Heart right ventricle (tissue), 16 donors: ENCODE data around the gene FAM187B. TPM values are rescaled to one million over a fixed set of nuclear protein-coding genes. Genes with fewer than 3 reads are reported as not detected.

Source experiments
- ATAC-seq, 8 donors: fragments of 200-7000 bp; cut with Tn5 transposase; one replicate each; pipeline ENCODE4 v1.9.1; 2020; ENCODE audit warnings: mild to moderate bottlenecking in 8 of 8, moderate library complexity in 8 of 8, moderate number of reproducible peaks in 1 of 8
- DNase-seq, 2 donors: peaks; one replicate each; pipeline ENCODE4 v3.0.0-alpha.2; 2020
- H3K27ac ChIP-seq, 10 donors: fragments of 200-600 bp; sonication (generic) in 2 of 10; one replicate each; pipeline versions ENCODE4 v1.5.0 to v1.8.0; 2020 to 2022; ENCODE audit warnings: mild to moderate bottlenecking in 3 of 10
- H3K27me3 ChIP-seq, 7 donors: fragments of 200-600 bp; one replicate each; pipeline ENCODE4 v1.8.0; 2021 to 2022; ENCODE audit warnings: mild to moderate bottlenecking in 2 of 7
- H3K36me3 ChIP-seq, 9 donors: fragments of 200-600 bp; sonication (generic) in 1 of 9; one replicate each; pipeline versions ENCODE4 v1.5.0 to v1.8.0; 2020 to 2022; ENCODE audit warnings: mild to moderate bottlenecking in 2 of 9
- H3K4me1 ChIP-seq, 9 donors: fragments of 200-600 bp; sonication (generic) in 1 of 9; one replicate each; pipeline versions ENCODE4 v1.5.0 to v1.8.0; 2020 to 2022; ENCODE audit warnings: mild to moderate bottlenecking in 4 of 9
- H3K4me3 ChIP-seq, 10 donors: fragments of 200-600 bp; sonication (generic) in 2 of 10; one replicate each; pipeline versions ENCODE4 v1.5.0 to v1.8.0; 2020 to 2022; ENCODE audit warnings: mild to moderate bottlenecking in 7 of 10, moderate library complexity in 2 of 10
- H3K9me3 ChIP-seq, 11 donors: fragments of 200-600 bp in 10 of 11; sonication (generic) in 2 of 11; one replicate each; pipeline versions ENCODE4 v1.5.0 to v1.8.0; 2013 to 2022; ENCODE audit warnings: mild to moderate bottlenecking in 2 of 11, control low read depth in 1 of 11, moderate library complexity in 1 of 11
- CTCF ChIP-seq, 9 donors: fragments of 200-600 bp; sonication (generic) in 2 of 9; IDR thresholded peaks; one replicate each; pipeline versions ENCODE4 v1.5.0 to v1.8.0; 2021 to 2022; ENCODE audit warnings: antibody characterized with exemption in 9 of 9, mild to moderate bottlenecking in 5 of 9, moderate library complexity in 1 of 9
- WGBS, 2 donors: extraction: QIAGEN DNeasy Blood & Tissue Kit; methylation state at CpG; one replicate each; pipeline ENCODE4 v1.1.7; 2013; ENCODE audit warnings: inconsistent platforms in 1 of 2; 5-methylcytosine and 5-hydroxymethylcytosine counted together
- intact Hi-C, 10 donors: fragments of 100-400 bp; cut with DNase I; formaldehyde crosslinking; loops; one replicate each; pipeline versions ENCODE4 v1.11.1 to v1.14.2; 2022
- polyA plus RNA-seq, 2 donors: library from polyadenylated mRNA; stranded (reverse); fragments of 200-250 nt; gene quantifications; one replicate each; pipeline ENCODE4 v1.2.3, GENCODE V29; 2013
- total RNA-seq, 10 donors: library from RNA; stranded (reverse); fragmentation: NEBNext Ultra II Directional in 3 of 10; extraction: Animal tissue kit (Norgen Biotek cat#: 25700) in 3 of 10; gene quantifications; one replicate each; pipeline versions ENCODE4 v1.2.1 to v1.2.4, GENCODE V29; 2021 to 2023
- donor health status: Arrhythmogenic right ventricular cardiomyopathy.
- donor health status: ischemic (EF 13 %, LVEDD 7.1; RV severe dilation, severe dysfunction).
- donor health status: healthy with polysubstance abuse.
- donor health status: DM: no; HTN: yes; CAD: no.
- donor health status: DM: no; HTN: no; CAD: no.
- donor health status: ischemic (EF 25% LVEDD 6.9; RV normal size, moderate dysfunction).
- donor health status: ischemic (EF 25% LVEDD 5.7; RV mildly dilated, moderate dysfunction).
- donor health status: healthy.
- donor health status: DM: yes; HTN: yes; CAD: no.
- donor health status: Ischemic cardiomyopathy.
- donor health status: ischemic (EF 35%, LVEDD 5.7; RV mildly dilated, moderate dysfunction).
- donor health status: nonischemic (EF 11% LVEDD 7.7; RV severe dilation, severe dysfunction).
- donor health status: DM: yes; HTN: yes; CAD: no.
- donor health status: PGD.
- donor health status: ischemic (EF 29% LVEDD 5.4; RV normal size, mild dysfunction).
- donor health status: nonischemic (EF 23%, LVEDD 6.1; RV moderate dilation, normal function).

Gene FAM187B
- total and polyA plus RNA-seq, 12 donors: 0.48 TPM; not detected in 11

DNA sequence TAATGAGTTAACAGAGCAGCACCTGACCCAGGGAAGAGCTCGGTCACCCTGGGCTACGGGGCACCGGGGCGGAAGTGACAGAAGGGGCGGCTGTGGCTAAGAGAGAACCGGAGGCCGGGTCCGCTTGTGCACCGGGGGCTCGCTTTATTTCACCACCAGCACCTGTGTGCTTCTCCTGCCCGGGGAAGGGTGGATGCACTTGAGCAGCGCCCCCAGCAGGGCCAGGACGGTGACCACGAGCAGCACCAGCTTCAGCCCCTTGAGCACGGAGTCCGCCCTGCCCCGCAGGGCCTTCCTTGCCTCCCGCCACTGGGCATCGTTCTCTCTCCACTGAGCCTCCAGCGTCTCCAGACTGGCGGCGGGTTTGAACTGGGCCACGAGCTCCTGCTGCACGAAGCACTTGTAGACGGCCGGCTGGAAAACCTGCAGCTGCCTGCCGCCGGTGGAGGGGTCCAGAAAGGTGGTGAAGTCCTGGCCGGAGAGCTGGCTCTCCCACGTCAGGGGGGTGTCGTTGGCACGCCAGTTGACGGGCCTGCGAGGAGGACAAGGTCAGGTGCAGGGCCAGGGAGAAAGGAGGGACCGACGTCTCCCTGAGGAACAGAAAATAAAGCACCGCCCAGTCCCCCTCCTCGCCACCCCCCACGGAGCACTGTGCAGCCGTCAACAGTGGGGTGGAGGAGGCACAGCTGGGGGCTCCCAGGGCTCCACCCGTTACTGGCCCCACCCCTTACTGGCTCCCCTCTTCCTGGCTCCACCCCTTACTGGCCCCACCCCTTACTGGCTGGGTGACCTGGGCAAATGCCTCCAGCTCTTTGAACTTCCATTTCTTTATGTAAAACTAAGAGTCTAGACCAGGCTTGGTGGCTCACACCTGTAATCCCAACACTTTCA is 3.6 kb downstream of the FAM187B start:
- no peak overlapping the region for H3K27ac ChIP-seq
- H3K4me1 ChIP-seq: peaks cover 0 to 35% (median 0%) of the 10 kb centered on the region in 9 donors
- no peaks in the 10 kb centered on the region for H3K36me3 ChIP-seq
- intact Hi-C loops: loop anchor here in 1 of 10 donors (1.0 kb wide), 1 partner anchor 18 kb away; no protein-coding TSS in a partner anchor
- TF ChIP-seq CTCF (IDR thresholded peaks at IDR 0.05): no peak
- peaks cover 0 to 6% (median 0%) of the 10 kb centered on the region in 11 donors for H3K9me3 ChIP-seq
- H3K27me3 ChIP-seq: no peaks in the 10 kb centered on the region
- no peak overlapping the region for H3K4me3 ChIP-seq
- ATAC-seq (peak in 4 of 8 donors; percentile 26 to 52 (median 38)), DNase-seq (no peak)
- 55 to 61% methylated on average over 41 of the region's 41 CpGs for WGBS, 2 donors

DNA sequence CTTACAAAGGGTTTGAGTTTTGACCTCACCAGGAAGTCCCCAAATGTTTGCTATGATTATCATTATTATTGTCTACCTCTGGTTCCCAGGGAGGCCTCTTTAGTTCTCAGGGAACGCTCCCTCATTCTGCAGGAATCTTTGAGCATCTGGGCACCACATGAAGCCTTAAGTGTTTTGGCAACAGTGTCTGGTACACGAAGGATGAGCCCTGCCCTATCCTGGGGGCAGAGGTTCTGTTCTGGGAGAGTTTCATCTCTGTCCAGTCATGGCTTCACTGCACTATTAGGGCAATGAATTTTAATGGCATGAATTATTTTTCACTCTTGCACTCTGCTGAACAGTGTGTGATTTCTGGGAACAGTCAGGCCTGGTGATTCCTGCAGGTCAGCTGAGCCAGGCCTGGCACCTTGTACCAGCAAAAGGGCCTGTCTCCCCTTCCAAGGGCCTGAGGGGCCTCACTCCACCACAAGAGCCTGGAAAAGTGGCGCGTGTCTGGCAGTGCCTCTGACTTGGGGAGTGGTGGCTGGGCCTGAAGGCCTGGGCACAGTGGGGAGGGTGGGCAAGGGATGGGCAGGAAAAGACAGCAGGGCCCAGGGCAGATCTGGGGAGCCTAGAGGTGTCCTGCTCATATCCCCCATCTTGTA is 4.6 kb downstream of the FAM187B start:
- no peak for TF ChIP-seq CTCF (IDR thresholded peaks at IDR 0.05)
- no peak overlapping the region for H3K4me3 ChIP-seq

DNA sequence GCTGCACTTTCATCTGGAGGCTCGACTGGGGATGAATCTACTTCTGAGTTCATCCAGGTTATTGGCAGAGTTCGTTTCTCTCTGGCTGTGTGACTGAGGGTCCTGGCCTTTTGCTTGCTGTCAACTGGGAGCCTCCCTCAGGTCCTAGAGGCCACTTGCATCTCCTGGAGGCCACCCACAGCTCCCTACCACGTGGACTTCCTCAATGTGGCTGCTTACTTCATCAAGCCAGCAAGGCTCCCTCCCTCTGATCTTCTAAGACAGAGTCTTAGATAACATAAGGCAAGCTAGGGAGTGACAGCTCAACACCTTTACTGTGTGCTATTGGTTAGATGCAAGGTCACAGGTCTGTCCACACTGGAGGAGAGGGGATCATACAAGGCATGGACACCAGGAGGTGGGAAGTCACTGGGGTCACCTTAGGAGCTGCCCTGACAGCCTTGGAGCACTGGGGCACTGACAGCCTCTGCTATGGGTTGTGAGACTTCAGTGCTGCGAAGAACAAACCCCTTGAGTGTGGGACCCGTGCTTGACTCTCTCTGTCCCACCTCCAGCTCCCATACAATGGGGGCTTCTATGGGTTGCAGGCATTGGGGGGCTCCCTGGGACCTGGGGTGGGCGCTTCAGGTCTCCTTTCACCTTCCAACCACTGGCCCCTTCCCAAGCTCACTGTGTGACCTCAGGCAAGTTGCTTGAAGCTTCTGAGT is 5.3 kb downstream of the FAM187B start:
- DNase-seq: no peak
- intact Hi-C loops: no loop called here
- 66 to 72% methylated on average over 6 of the region's 6 CpGs for WGBS, 2 donors
- Histone ChIP-seq H3K36me3 (no peaks in the 10 kb centered on the region), H3K27me3 (no peaks in the 10 kb centered on the region), H3K4me3 (no peak overlapping the region), H3K9me3 (peaks cover 0 to 17% (median 5%) of the 10 kb centered on the region in 11 donors), H3K27ac (no peak overlapping the region), H3K4me1 (peaks cover 0 to 35% (median 0%) of the 10 kb centered on the region in 9 donors)
- TF ChIP-seq CTCF (IDR thresholded peaks at IDR 0.05): no peak
- ATAC-seq: no peak

More for the DNA sequence above, 4.6 kb downstream of the FAM187B start:
- ATAC-seq (peak in 3 of 8 donors; percentile 25 to 57 (median 55)), DNase-seq (no peak)
- H3K27ac ChIP-seq: peak overlapping the region in 1 of 10 donors; percentile 16
- peaks cover 0 to 12% (median 4%) of the 10 kb centered on the region in 11 donors for H3K9me3 ChIP-seq
- H3K36me3 ChIP-seq: no peaks in the 10 kb centered on the region
- no peaks in the 10 kb centered on the region for H3K27me3 ChIP-seq
- intact Hi-C loops: no loop called here
- WGBS, 2 donors: 54 to 68% methylated on average over 4 of the region's 4 CpGs
- peaks cover 0 to 35% (median 0%) of the 10 kb centered on the region in 9 donors for H3K4me1 ChIP-seq
